Common myeloid progenitor, CD34-positive (primary cell): Measurements from ENCODE around the gene TRIM4.
"Not testable (repeated sequence)": the region's sequence is repeated elsewhere in the genome, so short reads cannot be mapped to it uniquely, and the experiment has no call there.

ENCODE experiments used
- CTCF ChIA-PET: fragments of 350-600 bp; sonication (Branson Sonifier 250); formaldehyde crosslinking; loops from one replicate; lab custom pipeline; 2021; ENCODE audit warnings: antibody characterized with exemption; lab: Charles Lee
- POLR2A ChIA-PET: fragments of 350-600 bp; sonication (Branson Sonifier 250); formaldehyde crosslinking; loops from one replicate; lab custom pipeline; 2021; ENCODE audit warnings: antibody characterized with exemption; lab: Charles Lee
- DNase-seq, 3 donors: peaks; one replicate each; pipeline versions ENCODE4 v3.0.0 to v3.0.0-alpha.2; 2013
- H3K27ac ChIP-seq, 2 experiments: 1 replicate in 1 of 2; 2 replicates in 1 of 2; pipeline ENCODE4 v1.7.0; 2013; ENCODE audit warnings: inconsistent platforms in 2 of 2, low read length in 2 of 2, mild to moderate bottlenecking in 2 of 2, low read depth in 1 of 2, moderate library complexity in 1 of 2; ENCODE audit not compliant: severe bottlenecking in 2 of 2, insufficient read depth in 1 of 2, poor library complexity in 1 of 2
- H3K27me3 ChIP-seq, 5 experiments: replicated peaks in 2 of 5; 1 replicate in 3 of 5; 2 replicates in 2 of 5; pipeline versions ENCODE4 v1.6.1 to v1.7.0; 2013; ENCODE audit warnings: low read length in 4 of 5, mild to moderate bottlenecking in 2 of 5, moderate library complexity in 2 of 5, inconsistent platforms in 1 of 5; ENCODE audit not compliant: insufficient read depth in 5 of 5, control insufficient read depth in 4 of 5
- H3K36me3 ChIP-seq, 4 experiments: 1 replicate in 2 of 4; 2 replicates in 2 of 4; pipeline versions ENCODE4 v1.6.1 to v1.7.0; 2013; ENCODE audit warnings: low read length in 3 of 4, control low read depth in 1 of 4, mild to moderate bottlenecking in 1 of 4; ENCODE audit not compliant: control insufficient read depth in 4 of 4, insufficient read depth in 4 of 4
- H3K4me1 ChIP-seq, 4 experiments: 1 replicate in 3 of 4; 2 replicates in 1 of 4; pipeline versions ENCODE4 v1.6.1 to v1.7.1; 2013; ENCODE audit warnings: low read length in 3 of 4, mild to moderate bottlenecking in 3 of 4, control low read depth in 1 of 4, inconsistent platforms in 1 of 4, moderate library complexity in 1 of 4; ENCODE audit not compliant: control insufficient read depth in 4 of 4, insufficient read depth in 4 of 4; ENCODE audit errors: control extremely low read depth in 1 of 4
- H3K4me3 ChIP-seq, 7 experiments: 1 replicate in 4 of 7; 2 replicates in 3 of 7; pipeline versions ENCODE4 v1.5.1 to v1.7.0; 2013; ENCODE audit warnings: mild to moderate bottlenecking in 7 of 7, low read length in 6 of 7, moderate library complexity in 6 of 7, inconsistent platforms in 2 of 7, low read depth in 2 of 7, control low read depth in 1 of 7; ENCODE audit not compliant: insufficient read depth in 4 of 7, control insufficient read depth in 1 of 7; ENCODE audit errors: extremely low read depth in 1 of 7
- H3K9me3 ChIP-seq, 5 experiments: 1 replicate in 4 of 5; 2 replicates in 1 of 5; pipeline versions ENCODE4 v1.6.1 to v1.7.1; 2013; ENCODE audit warnings: low read length in 4 of 5, mild to moderate bottlenecking in 2 of 5, inconsistent platforms in 1 of 5, low read depth in 1 of 5, moderate library complexity in 1 of 5; ENCODE audit not compliant: control insufficient read depth in 4 of 5, insufficient read depth in 2 of 5; ENCODE audit errors: control extremely low read depth in 1 of 5
- WGBS: methylation state at CpG from one replicate; pipeline ENCODE4 v1.1.5; 2013; ENCODE audit not compliant: insufficient coverage; 5-methylcytosine and 5-hydroxymethylcytosine counted together

TRIM4 gene

DNA sequence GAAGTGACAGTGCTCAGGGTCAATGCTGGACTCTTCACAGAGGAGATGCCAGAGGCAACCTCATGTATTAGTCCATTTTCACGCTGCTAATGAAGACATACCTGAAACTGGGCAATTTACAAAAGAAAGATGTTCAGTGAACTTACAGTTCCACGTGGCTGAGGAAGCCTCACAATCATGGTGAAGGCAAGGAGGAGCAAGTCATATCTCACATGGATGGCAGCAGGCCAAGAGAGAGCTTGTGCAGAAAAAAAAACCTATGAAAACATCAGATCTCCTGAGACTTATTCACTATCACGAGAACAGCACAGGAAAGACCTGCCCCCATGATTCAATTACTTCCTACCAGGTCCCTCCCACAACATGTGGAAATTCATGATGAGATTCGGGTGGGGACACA, 15.7 kb upstream of the TRIM4 start:
- WGBS = 62% methylated on average over 4 of the region's 4 CpGs
- H3K36me3 ChIP-seq, H3K27ac ChIP-seq, H3K27me3 ChIP-seq, H3K4me3 ChIP-seq, H3K4me1 ChIP-seq, POLR2A ChIA-PET, CTCF ChIA-PET: not testable (repeated sequence)
- H3K9me3 ChIP-seq = peaks cover 0 to 19% (median 4%) of the 10 kb centered on the region in 5 experiments
- peak in 2 of 3 donors; percentile 25 to 39 for DNase-seq

GRCh38 chr7:99930376-99930775, 11.0 kb upstream of the TRIM4 start:
- no peak overlapping the region for H3K27ac ChIP-seq
- ChIA-PET CTCF (interaction anchor here (1.3 to 3.9 kb wide), 9 partner anchors 8 to 122 kb away, joined by 3 to 37 read pairs (median 10); partner anchors contain the start of gene TRIM4), POLR2A (no interaction called here)
- H3K4me1 ChIP-seq = peaks cover 0 to 13% (median 8%) of the 10 kb centered on the region in 4 experiments
- no peak overlapping the region for H3K4me3 ChIP-seq
- H3K27me3 ChIP-seq = peaks cover 0 to 4% (median 2%) of the 10 kb centered on the region in 5 experiments
- H3K36me3 ChIP-seq = no peaks in the 10 kb centered on the region
- no peaks in the 10 kb centered on the region for H3K9me3 ChIP-seq
- WGBS = 100% methylated on average over 1 of the region's 3 CpGs
- DNase-seq = no peak

DNA sequence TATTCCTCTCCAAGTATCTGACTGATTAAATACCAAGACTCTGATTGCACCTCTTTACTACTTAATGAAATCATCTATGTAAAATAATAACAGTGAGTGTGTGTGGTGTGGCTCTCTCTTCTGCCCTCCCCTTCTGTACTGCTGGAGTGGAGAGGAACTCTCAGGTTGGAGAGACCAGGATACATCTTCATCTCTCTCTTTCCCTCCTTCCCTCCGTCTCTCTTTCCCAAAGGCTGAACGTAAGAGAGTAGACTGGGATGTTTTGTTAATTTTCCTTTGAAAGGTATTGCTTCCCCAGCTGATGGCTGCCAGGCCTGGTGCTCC, 10.4 kb upstream of the TRIM4 start:
- ChIA-PET CTCF (interaction anchor here (0.5 to 3.9 kb wide), 14 partner anchors 9 to 1248 kb away, joined by 3 to 37 read pairs (median 5); partner anchors contain the start of gene TRIM4), POLR2A (interaction anchor here (0.7 kb wide), 1 partner anchor 19 kb away, joined by 3 read pairs; no protein-coding TSS in a partner anchor)
- DNase-seq = no peak
- peak overlapping the region in 5 of 7 experiments; percentile 56 to 79 (median 60) for H3K4me3 ChIP-seq
- peaks cover 0 to 13% (median 8%) of the 10 kb centered on the region in 4 experiments for H3K4me1 ChIP-seq
- no CpG with 5 or more reads among the region's 2 CpGs for WGBS
- H3K9me3 ChIP-seq = no peaks in the 10 kb centered on the region
- H3K27me3 ChIP-seq = peaks cover 0 to 4% (median 2%) of the 10 kb centered on the region in 5 experiments
- H3K36me3 ChIP-seq = no peaks in the 10 kb centered on the region
- no peak overlapping the region for H3K27ac ChIP-seq

DNA sequence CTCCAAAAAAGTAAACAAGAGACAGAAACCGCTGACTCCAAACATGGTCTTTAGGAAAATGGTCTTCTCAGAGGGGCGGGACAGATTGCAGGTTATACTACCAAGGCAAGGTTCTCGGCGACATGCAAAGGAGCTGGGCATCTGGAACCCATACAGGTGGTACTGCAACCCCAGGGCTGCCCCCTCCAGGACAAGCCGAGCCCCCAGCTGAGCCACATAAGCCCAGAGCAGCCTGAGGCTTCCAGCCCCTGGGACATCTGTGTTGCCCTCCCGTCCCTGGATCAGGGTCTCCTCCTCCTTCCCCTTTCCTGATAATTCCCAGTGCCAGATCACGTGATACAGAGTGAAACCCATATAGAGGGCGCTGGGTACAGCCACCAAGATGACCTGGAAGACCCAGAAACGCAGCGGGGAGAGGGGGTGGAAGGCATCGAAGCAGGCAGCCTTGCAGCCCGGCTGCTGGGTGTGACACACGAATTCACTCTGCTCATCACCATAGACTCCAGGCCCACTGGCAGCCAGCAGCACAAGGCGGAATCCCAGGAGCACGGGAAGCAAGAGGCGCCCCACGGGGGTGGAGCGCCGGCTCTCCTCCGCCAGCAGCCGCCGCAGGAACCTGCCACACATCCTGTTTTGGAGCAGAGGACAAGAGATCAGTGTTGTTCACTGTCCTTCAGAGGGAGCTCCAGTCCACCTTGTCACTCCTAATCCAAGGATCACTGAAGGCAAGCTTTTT, 9.8 kb upstream of the TRIM4 start, which contains the start of gene GJC3:
GJC3 (minus strand) TSS at position 627 of the 736 bp plus-strand sequence; CDS start at position 627, 0 bp downstream.
- Histone ChIP-seq H3K27ac (no peak within 1 kb of the TSS), H3K27me3 (peaks cover 0 to 4% (median 2%) of the 10 kb centered on the region in 5 experiments), H3K9me3 (no peaks in the 10 kb centered on the region), H3K4me3 (peak within 1 kb of the TSS in 6 of 7 experiments; percentile 17 to 79 (median 58)), H3K36me3 (no peaks in the 10 kb centered on the region), H3K4me1 (peaks cover 0 to 13% (median 8%) of the 10 kb centered on the region in 4 experiments)
- ChIA-PET POLR2A (interaction anchor here (0.6 to 0.7 kb wide), 2 partner anchors 20 to 964 kb away, joined by 3 read pairs; no protein-coding TSS in a partner anchor), CTCF (interaction anchor here (0.5 to 3.9 kb wide), 14 partner anchors 8 to 1248 kb away, joined by 3 to 37 read pairs (median 5); partner anchors contain the start of gene TRIM4)
- WGBS = 33% methylated on average over 10 of the region's 22 CpGs
- peak; percentile 53 to 69 (median 68) for DNase-seq

DNA sequence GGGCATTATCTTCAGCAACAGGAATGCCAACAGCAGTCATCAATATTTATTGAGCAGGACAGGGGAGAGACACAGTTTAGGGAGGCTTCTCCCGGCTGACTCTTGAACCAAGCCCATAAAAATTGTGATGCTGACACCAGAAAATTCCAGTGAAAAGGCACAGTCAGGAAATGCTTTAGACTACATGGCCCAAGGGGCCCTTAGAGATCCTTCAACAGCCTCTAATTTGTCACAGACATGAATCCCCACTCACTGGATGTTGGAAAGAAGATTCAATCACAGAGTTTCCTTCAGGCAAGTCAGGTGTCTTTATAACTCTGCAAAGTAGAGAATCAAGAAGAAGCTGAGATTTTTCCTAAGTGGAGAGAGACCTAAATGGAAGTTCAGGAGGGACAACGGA, 8.9 kb upstream of the TRIM4 start:
- peaks cover 0 to 4% (median 0%) of the 10 kb centered on the region in 5 experiments for H3K27me3 ChIP-seq
- ChIA-PET CTCF (interaction anchor here (2.6 to 3.9 kb wide), 4 partner anchors 10 to 62 kb away, joined by 11 to 37 read pairs (median 21); partner anchors contain the start of gene TRIM4), POLR2A (interaction anchor here (0.6 kb wide), 1 partner anchor 963 kb away, joined by 3 read pairs; no protein-coding TSS in a partner anchor)
- H3K27ac ChIP-seq = no peak overlapping the region
- no peak overlapping the region for H3K4me3 ChIP-seq
- no peaks in the 10 kb centered on the region for H3K36me3 ChIP-seq
- no peak for DNase-seq
- no peaks in the 10 kb centered on the region for H3K9me3 ChIP-seq
- peaks cover 0 to 13% (median 8%) of the 10 kb centered on the region in 4 experiments for H3K4me1 ChIP-seq
- 100% methylated on average over 1 of the region's 2 CpGs for WGBS

GRCh38 chr7:99927536-99927935, 8.2 kb upstream of the TRIM4 start:
- no peak for DNase-seq
- 100% methylated on average over 2 of the region's 5 CpGs for WGBS
- ChIA-PET CTCF (interaction anchor here (3.9 kb wide), 1 partner anchor 9 kb away, joined by 37 read pairs; the partner anchor contains the start of gene TRIM4), POLR2A (no interaction called here)
- Histone ChIP-seq H3K4me3 (no peak overlapping the region), H3K27ac (no peak overlapping the region), H3K27me3 (peaks cover 0 to 4% (median 0%) of the 10 kb centered on the region in 5 experiments), H3K36me3 (no peaks in the 10 kb centered on the region), H3K4me1 (peaks cover 0 to 13% (median 8%) of the 10 kb centered on the region in 4 experiments), H3K9me3 (no peaks in the 10 kb centered on the region)
